ENCODE data around the gene TCL1A. TPM values are rescaled to one million over a fixed set of nuclear protein-coding genes. Genes with fewer than 3 reads are reported as not detected.

The TCL1A gene
- polyA plus RNA-seq, 6 donors from 2014 or later: 3,311 to 6,921 (median 4,382) TPM

GRCh38 chr14:95700221-95700976 is 13.5 kb downstream of the TCL1A start:
- H3K27ac Mint-ChIP-seq: peak overlapping the region; percentile 93 to 99 (median 98)
- ATAC-seq (ENCODE audit: low read depth in 2 of 2): no peak
- no peaks in the 10 kb centered on the region for H3K27me3 Mint-ChIP-seq
- peaks cover 18 to 28% of the 10 kb centered on the region in 2 donors for H3K36me3 Mint-ChIP-seq
- no peak for DNase-seq
- no peaks in the 10 kb centered on the region for H3K9me3 Mint-ChIP-seq
- peaks cover 78 to 97% (median 95%) of the 10 kb centered on the region in 3 donors for H3K4me1 Mint-ChIP-seq
- peak overlapping the region in 6 of 8 donors; percentile 46 to 86 (median 74) for H3K4me3 Mint-ChIP-seq

- Mint-ChIP-seq H3K4me3 (peak overlapping the region; percentile 37 to 86 (median 67)), H3K9me3 (no peaks in the 10 kb centered on the region), H3K4me1 (peaks cover 75 to 97% (median 92%) of the 10 kb centered on the region in 3 donors), H3K36me3 (peaks cover 18 to 28% of the 10 kb centered on the region in 2 donors), H3K27me3 (no peaks in the 10 kb centered on the region), H3K27ac (peak overlapping the region; percentile 93 to 99 (median 98))
- DNase-seq: peak; percentile 44
- peak; percentile 49 for ATAC-seq (ENCODE audit: low read depth in 2 of 2)
Observed at GRCh38 chr14:95699412-95699811, 14.5 kb downstream of the TCL1A start.

DNA sequence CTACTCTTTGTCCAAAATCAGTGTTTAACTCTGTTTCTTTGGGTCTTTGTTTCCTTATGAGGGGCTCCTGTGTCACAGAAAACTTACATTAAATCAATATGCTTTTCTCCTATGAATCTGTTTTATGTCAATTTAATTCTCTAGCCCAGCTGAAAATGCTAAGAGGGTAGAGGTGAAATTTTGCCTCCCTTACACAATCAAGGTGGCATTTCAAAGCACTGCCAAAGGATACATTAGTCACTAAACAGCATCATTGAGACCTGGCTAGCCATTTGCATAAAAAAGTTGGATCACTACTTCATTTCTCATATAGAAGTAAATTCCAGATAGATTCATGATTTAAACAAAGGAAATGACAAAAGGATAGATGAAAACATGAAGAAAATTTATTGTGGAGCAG is 15.6 kb downstream of the TCL1A start:
- ATAC-seq (ENCODE audit: low read depth in 2 of 2) (no peak), DNase-seq (no peak)
- H3K4me1 Mint-ChIP-seq: peaks cover 72 to 99% (median 88%) of the 10 kb centered on the region in 3 donors
- H3K27ac Mint-ChIP-seq: peak overlapping the region; percentile 93 to 99 (median 98)
- no peaks in the 10 kb centered on the region for H3K9me3 Mint-ChIP-seq
- peaks cover 20 to 22% of the 10 kb centered on the region in 2 donors for H3K36me3 Mint-ChIP-seq
- no peaks in the 10 kb centered on the region for H3K27me3 Mint-ChIP-seq
- peak overlapping the region; percentile 49 to 86 (median 67) for H3K4me3 Mint-ChIP-seq

DNA sequence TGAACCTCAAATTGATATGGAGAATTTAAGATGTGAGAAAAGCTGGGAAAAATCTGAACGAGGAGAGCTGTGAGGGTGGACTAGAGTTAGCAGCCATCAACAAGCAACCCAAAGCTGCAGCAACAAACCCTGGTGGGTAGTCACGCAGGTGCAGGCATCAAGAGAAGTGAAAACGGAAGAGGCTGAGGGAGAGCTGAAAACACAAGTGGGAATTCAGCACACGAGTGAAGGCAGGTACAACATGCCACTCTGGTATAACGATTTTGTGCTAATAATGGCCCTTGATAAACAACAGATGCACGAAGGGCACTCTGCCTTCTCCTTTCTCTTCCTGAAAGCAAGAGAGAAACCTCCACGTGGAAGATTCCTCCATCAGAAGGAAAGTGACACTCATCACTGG is 16.2 kb downstream of the TCL1A start:
- Mint-ChIP-seq H3K36me3 (peaks cover 21 to 25% of the 10 kb centered on the region in 2 donors), H3K9me3 (no peaks in the 10 kb centered on the region), H3K27ac (peak overlapping the region; percentile 93 to 99 (median 98)), H3K27me3 (no peaks in the 10 kb centered on the region), H3K4me3 (peak overlapping the region; percentile 35 to 86 (median 67)), H3K4me1 (peaks cover 74 to 99% (median 88%) of the 10 kb centered on the region in 3 donors)
- peak; percentile 65 to 72 for ATAC-seq (ENCODE audit: low read depth in 2 of 2)
- DNase-seq: peak; percentile 69

DNA sequence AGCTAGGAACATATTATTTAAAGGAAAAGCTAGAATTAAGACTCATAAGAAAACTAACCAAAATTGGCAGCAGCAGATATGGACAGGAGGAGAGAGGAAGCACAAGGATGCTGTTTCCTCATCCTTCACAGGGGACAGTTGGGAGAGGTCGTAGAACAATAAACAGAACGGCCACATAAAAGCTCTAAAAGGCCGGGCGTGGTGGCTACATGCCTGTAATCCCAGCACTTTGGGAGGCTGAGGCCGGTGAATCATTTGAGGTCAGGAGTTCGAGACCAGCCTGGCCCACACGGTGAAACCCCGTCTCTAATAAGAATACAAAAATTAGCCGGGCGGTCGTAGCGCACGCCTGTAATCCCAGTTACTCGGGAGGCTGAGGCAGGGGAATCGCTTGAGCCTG is 17.2 kb downstream of the TCL1A start:
- DNase-seq: no peak
- Mint-ChIP-seq H3K27me3 (no peaks in the 10 kb centered on the region), H3K36me3 (peaks cover 21 to 28% of the 10 kb centered on the region in 2 donors), H3K4me1 (peaks cover 75 to 99% (median 88%) of the 10 kb centered on the region in 3 donors), H3K27ac (peak overlapping the region; percentile 74 to 99 (median 97)), H3K4me3 (peak overlapping the region in 7 of 8 donors; percentile 56 to 89 (median 74)), H3K9me3 (no peaks in the 10 kb centered on the region)
- no peak for ATAC-seq (ENCODE audit: low read depth in 2 of 2)

- no peaks in the 10 kb centered on the region for H3K9me3 Mint-ChIP-seq
- no peaks in the 10 kb centered on the region for H3K27me3 Mint-ChIP-seq
- ATAC-seq (ENCODE audit: low read depth in 2 of 2) (peak; percentile 65 to 67), DNase-seq (peak; percentile 84)
- H3K4me1 Mint-ChIP-seq: peaks cover 79 to 99% (median 91%) of the 10 kb centered on the region in 3 donors
- peak overlapping the region; percentile 93 to 99 (median 97) for H3K27ac Mint-ChIP-seq
- H3K4me3 Mint-ChIP-seq: peak overlapping the region; percentile 2 to 89 (median 74)
- H3K36me3 Mint-ChIP-seq: peaks cover 18 to 26% of the 10 kb centered on the region in 2 donors
Observed at GRCh38 chr14:95695913-95696312, 18.0 kb downstream of the TCL1A start.

DNA sequence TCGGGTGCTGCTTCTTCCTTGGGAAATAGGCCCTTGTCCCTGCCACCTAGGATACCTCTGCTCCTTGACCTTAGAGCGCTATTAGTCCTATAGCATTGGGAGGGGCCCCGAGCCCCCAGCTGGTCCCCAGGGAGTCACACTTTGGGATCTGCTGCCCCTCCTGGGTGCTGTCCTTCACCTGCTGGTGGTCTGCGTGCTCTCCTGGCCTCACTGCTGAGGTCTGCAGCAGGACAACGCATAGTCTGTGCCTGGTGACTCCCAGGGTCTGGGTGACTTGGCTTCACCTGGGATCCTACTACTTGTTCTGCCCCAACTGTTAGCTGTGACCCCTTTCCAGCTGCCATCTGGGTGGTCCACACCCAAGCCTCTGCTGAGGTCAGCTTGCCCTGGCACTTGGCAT is 18.9 kb downstream of the TCL1A start:
- Mint-ChIP-seq H3K4me1 (peaks cover 75 to 99% (median 90%) of the 10 kb centered on the region in 3 donors), H3K27me3 (no peaks in the 10 kb centered on the region)
- no peak for DNase-seq

GRCh38 chr14:95692109-95692508 is 21.8 kb downstream of the TCL1A start:
- H3K27ac Mint-ChIP-seq: peak overlapping the region in 5 of 6 donors; percentile 20 to 95 (median 75)
- DNase-seq (no peak), ATAC-seq (ENCODE audit: low read depth in 2 of 2) (no peak)
- H3K9me3 Mint-ChIP-seq: no peaks in the 10 kb centered on the region
- no peaks in the 10 kb centered on the region for H3K27me3 Mint-ChIP-seq
- H3K4me1 Mint-ChIP-seq: peaks cover 57 to 79% (median 64%) of the 10 kb centered on the region in 3 donors
- H3K36me3 Mint-ChIP-seq: peaks cover 11 to 18% of the 10 kb centered on the region in 2 donors
- H3K4me3 Mint-ChIP-seq: peak overlapping the region in 3 of 8 donors; percentile 30 to 77 (median 73)

More for the DNA sequence above, 18.9 kb downstream of the TCL1A start:
- Mint-ChIP-seq H3K27ac (peak overlapping the region; percentile 93 to 99 (median 97)), H3K9me3 (no peaks in the 10 kb centered on the region), H3K4me3 (peak overlapping the region in 7 of 8 donors; percentile 42 to 89 (median 58)), H3K36me3 (peaks cover 18 to 21% of the 10 kb centered on the region in 2 donors)
- ATAC-seq (ENCODE audit: low read depth in 2 of 2): no peak

DNA sequence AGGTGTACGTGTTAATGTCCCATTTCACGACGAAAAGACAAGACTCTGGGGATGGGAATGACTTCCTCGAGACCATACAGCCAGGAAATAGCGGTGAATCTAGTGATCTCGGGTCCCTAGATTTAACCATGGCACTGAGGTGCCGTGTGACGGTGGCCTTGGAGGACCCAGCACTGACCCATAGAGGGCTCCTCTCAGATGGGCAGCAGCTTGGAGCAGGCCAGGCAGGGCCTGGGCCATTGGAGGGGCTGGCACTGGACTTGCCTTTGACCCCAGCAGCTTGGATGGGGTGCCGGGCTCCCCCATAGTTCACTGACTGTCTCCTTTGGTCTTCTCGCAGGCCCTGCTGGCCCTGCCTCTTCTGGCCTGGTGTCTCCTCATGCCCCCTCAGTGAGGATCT is 22.3 kb downstream of the TCL1A start:
- Mint-ChIP-seq H3K9me3 (no peaks in the 10 kb centered on the region), H3K4me1 (peaks cover 58 to 79% (median 64%) of the 10 kb centered on the region in 3 donors), H3K36me3 (peaks cover 11 to 18% of the 10 kb centered on the region in 2 donors), H3K27me3 (no peaks in the 10 kb centered on the region), H3K4me3 (peak overlapping the region in 2 of 8 donors; percentile 21 to 29), H3K27ac (peak overlapping the region in 5 of 6 donors; percentile 35 to 95 (median 63))
- ATAC-seq (ENCODE audit: low read depth in 2 of 2): no peak
- no peak for DNase-seq

DNA sequence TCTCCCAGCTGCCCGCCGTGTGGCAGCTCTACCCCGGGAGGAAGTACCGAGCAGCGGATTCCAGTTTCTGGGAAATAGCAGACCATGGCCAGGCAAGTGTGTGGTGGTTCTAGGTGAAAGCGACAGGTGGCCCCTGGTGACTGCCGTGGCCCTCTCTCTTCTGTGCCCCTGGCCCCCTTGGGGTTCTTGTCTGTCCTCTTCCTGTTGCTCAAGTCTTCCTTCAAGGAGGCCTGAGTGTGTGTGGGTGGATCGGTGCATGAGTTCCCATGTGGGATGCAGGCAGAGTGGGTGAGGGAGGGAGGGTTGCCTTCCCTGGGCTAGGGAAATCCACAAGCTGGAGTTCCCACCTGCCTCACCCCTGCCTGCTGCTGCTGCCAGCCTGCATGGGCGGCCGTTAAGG is 23.1 kb downstream of the TCL1A start:
- H3K9me3 Mint-ChIP-seq: no peaks in the 10 kb centered on the region
- peak overlapping the region in 3 of 8 donors; percentile 12 to 30 (median 29) for H3K4me3 Mint-ChIP-seq
- H3K4me1 Mint-ChIP-seq: peaks cover 51 to 73% (median 58%) of the 10 kb centered on the region in 3 donors
- DNase-seq (no peak), ATAC-seq (ENCODE audit: low read depth in 2 of 2) (no peak)
- peak overlapping the region in 5 of 6 donors; percentile 35 to 83 (median 73) for H3K27ac Mint-ChIP-seq
- H3K27me3 Mint-ChIP-seq: no peaks in the 10 kb centered on the region
- peaks cover 11 to 18% of the 10 kb centered on the region in 2 donors for H3K36me3 Mint-ChIP-seq

DNA sequence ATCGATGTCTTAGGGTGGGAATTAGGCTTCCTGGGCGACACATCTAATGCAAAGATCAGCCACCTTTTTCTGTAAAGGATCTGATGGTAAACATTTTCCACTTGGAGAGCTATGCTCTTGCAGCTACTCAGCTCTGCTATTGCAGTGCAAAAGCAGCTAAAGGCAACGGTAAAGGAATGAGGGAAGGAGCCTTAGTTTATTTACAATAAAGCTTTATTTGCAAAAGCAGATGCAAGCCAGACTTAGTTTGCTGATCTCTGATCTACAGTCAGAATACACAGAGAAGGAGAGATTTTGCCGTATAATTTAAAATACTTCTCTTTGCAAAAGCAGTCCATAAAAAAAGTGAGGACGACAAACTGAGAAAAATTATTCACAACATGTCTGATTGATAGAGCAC is 24.5 kb downstream of the TCL1A start:
- Mint-ChIP-seq H3K4me1 (peaks cover 56 to 73% (median 63%) of the 10 kb centered on the region in 3 donors), H3K9me3 (no peaks in the 10 kb centered on the region), H3K27me3 (no peaks in the 10 kb centered on the region), H3K27ac (peak overlapping the region in 2 of 6 donors; percentile 37 to 57), H3K36me3 (peaks cover 11 to 18% of the 10 kb centered on the region in 2 donors), H3K4me3 (peak overlapping the region in 1 of 8 donors; percentile 56)
- ATAC-seq (ENCODE audit: low read depth in 2 of 2) (no peak), DNase-seq (no peak)

- H3K27ac Mint-ChIP-seq: peak overlapping the region in 1 of 6 donors; percentile 70
- no peaks in the 10 kb centered on the region for H3K27me3 Mint-ChIP-seq
- DNase-seq (no peak), ATAC-seq (ENCODE audit: low read depth in 2 of 2) (no peak)
- peaks cover 0 to 4% (median 0%) of the 10 kb centered on the region in 7 donors for H3K9me3 Mint-ChIP-seq
- H3K4me1 Mint-ChIP-seq: peaks cover 57 to 71% (median 65%) of the 10 kb centered on the region in 3 donors
- peaks cover under 1 to 2% of the 10 kb centered on the region in 2 donors for H3K36me3 Mint-ChIP-seq
- peak overlapping the region in 7 of 8 donors; percentile 33 to 86 (median 47) for H3K4me3 Mint-ChIP-seq
Observed at GRCh38 chr14:95686935-95687334, 27.0 kb downstream of the TCL1A start.

- Mint-ChIP-seq H3K4me3 (peak within 1 kb of the TSS in 7 of 8 donors; percentile 39 to 86 (median 60)), H3K27ac (peak within 1 kb of the TSS in 5 of 6 donors; percentile 44 to 84 (median 70))
Observed at GRCh38 chr14:95685978-95686922, 27.7 kb downstream of the TCL1A start, which contains the start of gene TCL1B. TSS of gene TCL1B (plus strand) at chr14:95686426. CDS start at chr14:95686468, 42 bp downstream.

More at GRCh38 chr14:95685978-95686922, 27.7 kb downstream of the TCL1A start, which contains the start of gene TCL1B:
- H3K9me3 Mint-ChIP-seq: peaks cover 0 to 4% (median 0%) of the 10 kb centered on the region in 7 donors
- ATAC-seq (ENCODE audit: low read depth in 2 of 2) (no peak), DNase-seq (no peak)
- no peaks in the 10 kb centered on the region for H3K27me3 Mint-ChIP-seq
- H3K4me1 Mint-ChIP-seq: peaks cover 56 to 68% (median 65%) of the 10 kb centered on the region in 3 donors
- no peaks in the 10 kb centered on the region for H3K36me3 Mint-ChIP-seq
